ENCODE data around the gene NDUFC1. TPM values are rescaled to one million over a fixed set of nuclear protein-coding genes. Genes with fewer than 3 reads are reported as not detected.

NDUFC1 gene
- total RNA-seq, 1 experiment from 2014 or later, result 68.5 TPM

DNA sequence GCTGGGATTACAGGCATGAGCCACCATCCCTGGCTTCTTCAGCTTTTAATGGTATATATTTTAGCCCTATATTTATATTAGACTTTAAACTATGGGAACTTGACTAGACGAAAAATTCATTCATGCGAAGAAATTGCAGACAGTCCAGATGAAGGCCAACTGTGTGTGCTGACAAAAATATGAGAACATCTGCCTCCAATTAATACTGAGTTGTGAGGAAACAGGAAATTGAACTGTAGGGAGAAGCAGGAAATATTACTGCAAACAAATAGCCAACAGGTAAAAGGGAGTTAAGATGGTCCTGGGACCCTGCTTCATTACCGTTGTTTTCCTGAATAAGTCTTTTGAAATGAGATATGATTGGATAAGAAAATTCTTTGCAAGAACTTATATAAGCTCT is 48.6 kb downstream of the NDUFC1 start:
- H3K27ac ChIP-seq, result no peak overlapping the region
- no peaks in the 10 kb centered on the region for H3K36me3 ChIP-seq
- DNase-seq (ENCODE audit: low read depth in 1 of 2, low spot score in 2 of 2), result no peak
- no peak overlapping the region for H3K4me3 ChIP-seq
- no peaks in the 10 kb centered on the region for H3K9me3 ChIP-seq (replicated peaks)
- no peaks in the 10 kb centered on the region for H3K27me3 ChIP-seq (replicated peaks)
- H3K4me1 ChIP-seq (replicated peaks), result no peaks in the 10 kb centered on the region; the same call in 1 of the 2 replicates

DNA sequence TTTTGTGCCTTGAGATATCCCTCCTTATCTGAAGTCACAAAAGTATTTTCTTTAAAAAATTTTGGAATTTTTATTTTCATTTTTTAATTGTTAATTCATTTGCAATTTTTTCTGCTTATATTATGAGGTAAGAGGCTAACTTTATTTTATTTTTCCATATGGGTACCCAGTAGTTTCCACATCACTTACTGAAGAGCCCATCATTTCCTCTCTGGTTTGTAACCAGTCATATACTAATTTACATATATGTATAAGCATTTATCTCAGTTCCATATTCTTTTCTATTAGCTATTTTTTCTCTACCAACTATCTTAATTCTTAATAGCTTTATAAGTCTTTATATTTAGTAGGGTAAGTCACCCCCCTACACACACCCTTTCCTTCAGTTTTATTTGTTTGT is 49.2 kb downstream of the NDUFC1 start:
- H3K4me1 ChIP-seq (replicated peaks), result no peaks in the 10 kb centered on the region; the same call in 1 of the 2 replicates
- H3K36me3 ChIP-seq, result no peaks in the 10 kb centered on the region
- H3K27me3 ChIP-seq (replicated peaks), result no peaks in the 10 kb centered on the region
- no peak overlapping the region for H3K4me3 ChIP-seq
- H3K27ac ChIP-seq, result no peak overlapping the region
- DNase-seq (ENCODE audit: low read depth in 1 of 2, low spot score in 2 of 2), result no peak
- no peaks in the 10 kb centered on the region for H3K9me3 ChIP-seq (replicated peaks)

DNA sequence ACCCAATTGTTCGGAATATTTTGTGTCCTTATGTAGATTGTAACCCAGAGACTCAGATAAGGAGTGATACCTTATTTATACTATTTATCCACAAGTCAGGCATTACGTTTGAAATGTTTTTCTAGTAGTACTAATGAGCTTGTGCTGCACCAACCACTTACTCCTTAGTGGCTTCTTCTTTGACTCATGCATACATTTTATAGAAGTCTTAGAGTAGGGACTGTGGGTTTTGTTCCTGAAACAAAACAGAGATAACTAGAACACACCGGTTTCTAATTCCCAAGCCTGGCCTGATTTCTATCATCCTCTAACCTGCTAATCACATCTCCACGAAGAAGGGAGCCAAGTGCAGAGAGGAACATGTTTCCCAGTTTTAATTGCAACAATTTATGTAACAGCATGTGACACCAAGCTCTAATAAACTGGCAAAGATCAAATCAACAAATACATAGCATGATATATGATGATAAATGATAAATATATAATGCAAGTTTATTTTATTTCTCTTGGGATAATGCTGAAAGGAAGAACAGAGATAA is 54.5 kb downstream of the NDUFC1 start:
- Histone ChIP-seq H3K27ac (no peak overlapping the region), H3K27me3 (replicated peaks) (no peaks in the 10 kb centered on the region), H3K4me1 (replicated peaks) (peaks cover 42% of the 10 kb centered on the region), H3K9me3 (replicated peaks) (no peaks in the 10 kb centered on the region), H3K36me3 (no peaks in the 10 kb centered on the region), H3K4me3 (no peak overlapping the region)
- no peak for DNase-seq (ENCODE audit: low read depth in 1 of 2, low spot score in 2 of 2)

DNA sequence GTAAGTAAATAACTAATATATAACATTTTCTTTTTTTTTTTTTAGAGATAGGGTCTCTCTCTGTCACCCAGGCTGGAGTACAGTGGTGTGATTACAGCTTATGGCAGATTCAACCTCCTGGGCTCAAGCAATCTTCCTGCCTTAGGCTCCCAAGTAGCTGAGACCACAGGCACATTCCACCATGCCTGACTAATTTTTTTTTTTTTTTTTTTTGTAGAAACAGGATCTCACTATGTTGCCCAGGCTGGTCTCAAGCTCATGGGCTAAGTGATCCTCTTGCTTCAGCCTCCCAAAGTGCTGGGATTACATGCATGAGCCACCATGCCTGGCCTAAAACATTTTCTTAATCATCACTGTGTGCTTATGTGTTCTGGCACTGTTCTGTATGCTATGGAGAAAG is 55.0 kb downstream of the NDUFC1 start:
- H3K27ac ChIP-seq, result no peak overlapping the region
- H3K9me3 ChIP-seq (replicated peaks), result no peaks in the 10 kb centered on the region
- DNase-seq (ENCODE audit: low read depth in 1 of 2, low spot score in 2 of 2), result peak in 1 of 2 experiments; percentile 38
- no peaks in the 10 kb centered on the region for H3K36me3 ChIP-seq
- no peak overlapping the region for H3K4me3 ChIP-seq
- peaks cover 47% of the 10 kb centered on the region for H3K4me1 ChIP-seq (replicated peaks)
- no peaks in the 10 kb centered on the region for H3K27me3 ChIP-seq (replicated peaks)

DNA sequence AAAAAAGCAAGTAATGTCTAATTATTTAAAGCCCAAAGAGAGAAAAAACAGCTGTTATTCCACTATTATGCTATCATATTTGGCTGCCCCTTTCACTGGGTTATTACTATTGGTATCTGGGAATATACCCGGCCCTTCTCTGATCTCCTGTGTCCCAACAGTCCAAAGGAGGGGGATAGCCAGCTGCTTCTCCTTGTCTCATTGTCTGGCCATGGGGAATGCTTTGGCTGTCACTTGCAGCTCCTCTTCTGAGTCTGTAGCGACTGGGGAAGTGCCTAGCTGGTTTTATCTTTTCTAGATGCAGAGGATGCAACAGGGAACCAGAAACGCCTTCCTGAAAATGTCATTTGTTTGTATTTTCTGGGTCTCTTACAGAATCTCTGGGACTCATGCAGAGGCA is 56.1 kb downstream of the NDUFC1 start:
- no peak for DNase-seq (ENCODE audit: low read depth in 1 of 2, low spot score in 2 of 2)
- Histone ChIP-seq H3K4me3 (no peak overlapping the region), H3K27me3 (replicated peaks) (no peaks in the 10 kb centered on the region), H3K9me3 (replicated peaks) (no peaks in the 10 kb centered on the region), H3K36me3 (no peaks in the 10 kb centered on the region), H3K27ac (peak overlapping the region; percentile 84), H3K4me1 (replicated peaks) (peaks cover 57% of the 10 kb centered on the region)

DNA sequence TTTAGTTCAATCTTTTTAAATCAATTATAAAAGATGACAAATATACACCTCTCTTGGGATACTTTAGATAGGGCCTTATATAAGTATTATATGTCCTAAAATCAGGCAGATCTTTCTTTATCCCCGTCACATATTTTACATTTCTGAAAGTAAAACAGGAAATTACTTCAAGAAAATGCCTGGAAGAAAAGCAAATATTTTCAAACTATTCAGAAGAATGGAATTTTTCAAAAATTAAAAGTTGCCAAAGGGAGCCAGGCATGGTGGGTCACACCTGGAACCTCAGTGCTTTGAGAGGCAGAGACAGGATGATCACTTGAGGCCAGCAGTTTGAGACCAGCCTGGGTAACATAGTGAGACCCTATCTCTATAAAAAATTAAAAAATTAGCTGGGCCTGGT is 56.7 kb downstream of the NDUFC1 start:
- Histone ChIP-seq H3K4me3 (no peak overlapping the region), H3K27me3 (replicated peaks) (no peaks in the 10 kb centered on the region), H3K9me3 (replicated peaks) (no peaks in the 10 kb centered on the region), H3K36me3 (no peaks in the 10 kb centered on the region), H3K27ac (peak overlapping the region; percentile 84), H3K4me1 (replicated peaks) (peaks cover 57% of the 10 kb centered on the region)
- DNase-seq (ENCODE audit: low read depth in 1 of 2, low spot score in 2 of 2), result no peak

DNA sequence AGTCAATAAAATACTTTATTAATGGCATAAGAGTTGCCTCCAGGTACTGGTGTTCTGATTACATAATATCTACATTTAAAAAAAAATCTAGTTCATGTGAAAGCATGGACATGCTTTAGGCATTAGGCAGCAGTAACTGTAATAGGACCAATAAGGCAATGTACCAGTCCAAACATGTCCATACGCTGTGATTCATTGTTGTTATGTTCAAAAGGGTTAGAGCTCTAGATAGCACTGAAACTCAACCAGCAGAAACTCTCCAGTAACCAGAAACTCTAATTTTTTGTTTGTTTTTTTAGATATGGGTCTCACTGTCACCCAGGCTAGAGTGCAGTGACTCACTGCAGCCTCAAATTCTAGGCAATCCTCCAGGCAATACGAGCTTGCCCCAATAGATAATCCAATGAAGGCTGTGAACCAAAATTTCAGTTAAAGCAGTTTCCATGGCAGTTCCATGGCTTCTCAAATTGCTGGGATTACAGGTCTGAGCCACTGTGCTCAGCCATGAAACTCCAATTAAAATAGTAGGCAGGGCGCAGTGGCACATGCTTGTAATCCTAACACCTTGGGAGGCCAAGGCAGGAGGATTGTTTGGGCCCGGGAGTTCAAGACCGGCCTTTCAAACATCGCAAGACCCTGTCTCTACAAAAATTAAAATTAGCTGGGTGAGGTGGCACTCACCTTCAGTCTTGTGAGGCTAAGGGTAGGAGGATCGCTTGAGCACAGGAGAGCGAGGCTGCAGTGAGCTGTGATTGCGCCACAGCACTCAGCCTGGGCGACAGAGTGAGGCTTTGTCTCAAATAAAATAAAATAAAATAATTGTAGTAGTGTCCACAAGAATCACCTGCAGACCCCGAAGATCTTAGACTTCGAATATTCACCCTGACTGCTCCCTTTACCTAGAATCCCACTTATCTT is 58.6 kb downstream of the NDUFC1 start:
- Histone ChIP-seq H3K9me3 (replicated peaks) (no peaks in the 10 kb centered on the region; the same call in 1 of the 2 replicates), H3K27me3 (replicated peaks) (no peaks in the 10 kb centered on the region), H3K27ac (peak overlapping the region; percentile 84), H3K36me3 (no peaks in the 10 kb centered on the region), H3K4me1 (replicated peaks) (peaks cover 57% of the 10 kb centered on the region), H3K4me3 (no peak overlapping the region)
- DNase-seq (ENCODE audit: low read depth in 1 of 2, low spot score in 2 of 2), result peak; percentile 79 to 90

DNA sequence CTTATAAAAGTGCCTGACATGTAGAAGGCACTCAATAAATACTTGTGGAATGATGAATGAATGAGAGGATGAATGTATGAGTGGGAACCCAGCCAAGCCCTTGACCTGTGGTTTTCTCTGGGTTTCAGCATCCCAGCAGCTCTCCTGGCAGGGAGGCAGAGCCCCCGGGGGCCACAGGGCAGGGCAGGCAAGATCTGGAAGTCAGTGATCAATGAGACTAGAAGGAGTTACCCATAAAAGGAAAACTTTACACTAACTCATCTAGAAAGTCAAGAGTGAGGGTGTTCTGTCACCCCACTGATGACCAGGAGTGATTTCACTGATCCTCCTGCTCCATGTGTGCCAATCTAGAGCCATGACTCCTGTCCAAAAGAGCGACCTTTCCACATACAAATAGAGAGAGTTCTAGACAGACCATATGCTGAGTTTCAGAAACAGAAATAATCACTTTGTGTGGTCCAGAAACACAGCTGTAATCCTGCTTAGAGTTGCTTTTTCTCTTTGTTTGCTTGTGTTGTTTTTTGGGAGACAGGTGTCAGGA is 59.7 kb downstream of the NDUFC1 start:
- Histone ChIP-seq H3K36me3 (no peaks in the 10 kb centered on the region), H3K9me3 (replicated peaks) (no peaks in the 10 kb centered on the region; the same call in 1 of the 2 replicates), H3K4me3 (no peak overlapping the region), H3K27me3 (replicated peaks) (no peaks in the 10 kb centered on the region), H3K4me1 (replicated peaks) (peaks cover 57% of the 10 kb centered on the region), H3K27ac (peak overlapping the region; percentile 71)
- peak; percentile 77 for DNase-seq (ENCODE audit: low read depth in 1 of 2, low spot score in 2 of 2)

DNA sequence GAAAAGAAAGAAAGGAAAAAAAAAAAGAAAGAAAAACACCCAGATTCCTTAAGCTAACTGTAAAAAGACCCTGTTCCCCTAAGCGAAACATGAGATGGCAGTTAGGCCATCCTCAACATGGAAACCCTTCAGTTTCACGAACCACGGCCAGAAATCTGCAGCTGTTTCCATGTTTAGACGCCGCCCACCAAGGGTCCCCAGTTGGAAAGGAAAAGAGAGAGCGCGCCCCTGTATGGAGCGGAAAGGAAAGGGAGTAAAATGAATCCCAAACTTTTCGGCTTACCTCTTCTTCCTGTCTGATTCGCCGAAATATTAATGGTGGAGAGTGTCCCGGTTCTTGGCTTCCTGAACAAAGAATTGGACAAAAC is 60.5 kb downstream of the NDUFC1 start:
- no peaks in the 10 kb centered on the region for H3K36me3 ChIP-seq
- H3K4me3 ChIP-seq, result no peak overlapping the region
- peak overlapping the region; percentile 71 for H3K27ac ChIP-seq
- DNase-seq (ENCODE audit: low read depth in 1 of 2, low spot score in 2 of 2), result no peak
- H3K27me3 ChIP-seq (replicated peaks), result no peaks in the 10 kb centered on the region
- H3K4me1 ChIP-seq (replicated peaks), result peaks cover 54% of the 10 kb centered on the region
- H3K9me3 ChIP-seq (replicated peaks), result no peaks in the 10 kb centered on the region; the same call in 1 of the 2 replicates

DNA sequence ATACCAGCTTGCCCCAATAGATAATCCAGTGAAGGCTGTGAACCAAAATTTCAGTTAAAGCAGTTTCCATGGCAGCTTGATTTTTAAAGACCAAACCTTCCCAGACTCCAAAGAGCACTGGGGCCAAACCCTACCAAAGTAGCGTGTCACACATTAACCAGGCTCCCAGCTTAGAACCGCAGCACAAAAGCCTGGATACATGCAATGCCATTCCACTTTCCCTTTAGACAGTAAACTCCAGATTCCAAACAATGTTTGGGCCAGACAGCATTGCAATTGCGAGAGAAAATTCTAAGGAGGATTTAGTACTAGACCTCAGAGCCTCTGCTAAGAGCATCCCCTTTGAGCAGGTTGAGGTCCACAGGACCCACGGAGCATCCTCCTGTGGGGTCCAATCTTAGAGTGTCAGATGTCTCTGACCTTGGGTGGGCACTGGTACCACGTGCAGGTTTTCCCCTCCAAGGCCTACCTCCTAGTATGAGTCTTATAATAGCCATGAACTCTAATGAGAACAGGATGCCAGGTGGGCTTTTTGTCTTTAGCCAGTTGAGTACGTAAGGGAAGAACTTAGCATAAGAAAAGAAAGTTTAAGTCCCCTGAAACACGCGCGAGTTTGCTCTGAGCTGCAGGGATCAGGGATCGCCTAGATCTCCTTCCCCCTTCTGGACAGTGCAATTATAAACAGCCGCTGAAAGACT is 61.0 kb downstream of the NDUFC1 start:
- DNase-seq (ENCODE audit: low read depth in 1 of 2, low spot score in 2 of 2), result no peak
- peaks cover 49% of the 10 kb centered on the region for H3K4me1 ChIP-seq (replicated peaks)
- no peaks in the 10 kb centered on the region for H3K27me3 ChIP-seq (replicated peaks)
- no peaks in the 10 kb centered on the region for H3K36me3 ChIP-seq
- no peaks in the 10 kb centered on the region; the same call in 1 of the 2 replicates for H3K9me3 ChIP-seq (replicated peaks)
- H3K4me3 ChIP-seq, result no peak overlapping the region
- H3K27ac ChIP-seq, result no peak overlapping the region

Other genes with a start within 250 kb of the NDUFC1 start
- 27.0 and 44.6 TPM in 2 replicates for gene ELF2, start 125.3 kb downstream of the NDUFC1 start, total RNA-seq (2014; rRNA removed; shearing (Covaris generic))
- gene MGARP, start 22.3 kb downstream of the NDUFC1 start, total RNA-seq (2014; rRNA removed; shearing (Covaris generic)), result 1.6 and 6.1 TPM in 2 replicates
- gene NAA15, start 972 bp downstream of the NDUFC1 start, total RNA-seq (2014; rRNA removed; shearing (Covaris generic)), result 30.8 and 37.8 TPM in 2 replicates
- gene RAB33B, start 151.6 kb upstream of the NDUFC1 start, total RNA-seq (2014; rRNA removed; shearing (Covaris generic)), result 8.4 and 10.3 TPM in 2 replicates

All from SJSA1 (cell line).